ENCODE results near the gene LRP1B.

The LRP1B gene

GRCh38 chr2:141519906-141520305 lies 610.9 kb downstream of the LRP1B start:
- TF ChIP-seq TAF1 (IDR thresholded peaks at IDR 0.05; ENCODE audit: borderline replicate concordance, insufficient read depth, low read length) (no peak), SIN3A (IDR thresholded peaks at IDR 0.05; ENCODE audit: borderline replicate concordance, insufficient read depth, low read length) (no peak), REST (IDR thresholded peaks at IDR 0.05; ENCODE audit: insufficient read depth in 1 of 2, low read depth in 2 of 2, low read length in 2 of 2) (no peak), POLR2AphosphoS5 (IDR thresholded peaks at IDR 0.05; ENCODE audit: low read depth, low read length) (no peak), FOXP2 (optimal IDR thresholded peaks at IDR 0.05; ENCODE audit: borderline replicate concordance, extremely low read depth, extremely low read length, insufficient read depth) (no peak)

- no peak for TF ChIP-seq TAF1 (IDR thresholded peaks at IDR 0.05; ENCODE audit: borderline replicate concordance, insufficient read depth, low read length)
- TF ChIP-seq REST (IDR thresholded peaks at IDR 0.05; ENCODE audit: insufficient read depth in 1 of 2, low read depth in 2 of 2, low read length in 2 of 2), result no peak
- TF ChIP-seq POLR2AphosphoS5 (IDR thresholded peaks at IDR 0.05; ENCODE audit: low read depth, low read length), result no peak
- TF ChIP-seq SIN3A (IDR thresholded peaks at IDR 0.05; ENCODE audit: borderline replicate concordance, insufficient read depth, low read length), result no peak
- TF ChIP-seq FOXP2 (optimal IDR thresholded peaks at IDR 0.05; ENCODE audit: borderline replicate concordance, extremely low read depth, extremely low read length, insufficient read depth), result no peak
These were observed 612.9 kb downstream of the LRP1B start for GRCh38 chr2:141517852-141518421.

GRCh38 chr2:141517180-141517851 lies 613.5 kb downstream of the LRP1B start:
- TF ChIP-seq TAF1 (IDR thresholded peaks at IDR 0.05; ENCODE audit: borderline replicate concordance, insufficient read depth, low read length), result no peak

GRCh38 chr2:141515931-141516330 lies 614.9 kb downstream of the LRP1B start:
- TF ChIP-seq SIN3A (IDR thresholded peaks at IDR 0.05; ENCODE audit: borderline replicate concordance, insufficient read depth, low read length) (no peak), TAF1 (IDR thresholded peaks at IDR 0.05; ENCODE audit: borderline replicate concordance, insufficient read depth, low read length) (no peak), POLR2AphosphoS5 (IDR thresholded peaks at IDR 0.05; ENCODE audit: low read depth, low read length) (no peak), FOXP2 (optimal IDR thresholded peaks at IDR 0.05; ENCODE audit: borderline replicate concordance, extremely low read depth, extremely low read length, insufficient read depth) (no peak), REST (IDR thresholded peaks at IDR 0.05; ENCODE audit: insufficient read depth in 1 of 2, low read depth in 2 of 2, low read length in 2 of 2) (no peak)

GRCh38 chr2:141513853-141514252 lies 617.0 kb downstream of the LRP1B start:
- no peak for TF ChIP-seq POLR2AphosphoS5 (IDR thresholded peaks at IDR 0.05; ENCODE audit: low read depth, low read length)
- TF ChIP-seq TAF1 (IDR thresholded peaks at IDR 0.05; ENCODE audit: borderline replicate concordance, insufficient read depth, low read length), result no peak
- no peak for TF ChIP-seq REST (IDR thresholded peaks at IDR 0.05; ENCODE audit: insufficient read depth in 1 of 2, low read depth in 2 of 2, low read length in 2 of 2)
- TF ChIP-seq SIN3A (IDR thresholded peaks at IDR 0.05; ENCODE audit: borderline replicate concordance, insufficient read depth, low read length), result no peak
- TF ChIP-seq FOXP2 (optimal IDR thresholded peaks at IDR 0.05; ENCODE audit: borderline replicate concordance, extremely low read depth, extremely low read length, insufficient read depth), result no peak

All from PFSK-1 (cell line).